Effector memory CD4-positive, alpha-beta T cell (primary cell): ENCODE results near the gene DOCK8.

Experiments used
- DNase-seq, 3 donors: peaks; one replicate each; pipeline ENCODE4 v3.0.0-alpha.2; 2020
- H3K27ac ChIP-seq: 2 replicates; pipeline ENCODE4 v1.7.0; 2013; ENCODE audit warnings: mild to moderate bottlenecking, low read length, moderate library complexity; ENCODE audit not compliant: insufficient read depth, poor library complexity, severe bottlenecking
- H3K27me3 ChIP-seq: replicated peaks from 2 replicates; pipeline ENCODE4 v1.7.0; 2013; ENCODE audit warnings: mild to moderate bottlenecking, low read length; ENCODE audit not compliant: insufficient read depth, control insufficient read depth, poor library complexity, severe bottlenecking
- H3K36me3 ChIP-seq: 2 replicates; pipeline ENCODE4 v1.7.0; 2013; ENCODE audit warnings: mild to moderate bottlenecking, low read length, moderate library complexity; ENCODE audit not compliant: control insufficient read depth, insufficient read depth
- H3K4me1 ChIP-seq: 2 replicates; pipeline ENCODE4 v1.7.0; 2013; ENCODE audit warnings: low read length, mild to moderate bottlenecking; ENCODE audit not compliant: control insufficient read depth, insufficient read depth, poor library complexity, severe bottlenecking
- H3K4me3 ChIP-seq: 2 replicates; pipeline ENCODE4 v1.7.0; 2013; ENCODE audit warnings: low read length, low read depth, mild to moderate bottlenecking; ENCODE audit not compliant: insufficient read depth, poor library complexity, severe bottlenecking
- H3K9me3 ChIP-seq: 2 replicates; pipeline ENCODE4 v1.7.0; 2013; ENCODE audit warnings: mild to moderate bottlenecking, low read length, moderate library complexity; ENCODE audit not compliant: control insufficient read depth

The DOCK8 gene

DNA sequence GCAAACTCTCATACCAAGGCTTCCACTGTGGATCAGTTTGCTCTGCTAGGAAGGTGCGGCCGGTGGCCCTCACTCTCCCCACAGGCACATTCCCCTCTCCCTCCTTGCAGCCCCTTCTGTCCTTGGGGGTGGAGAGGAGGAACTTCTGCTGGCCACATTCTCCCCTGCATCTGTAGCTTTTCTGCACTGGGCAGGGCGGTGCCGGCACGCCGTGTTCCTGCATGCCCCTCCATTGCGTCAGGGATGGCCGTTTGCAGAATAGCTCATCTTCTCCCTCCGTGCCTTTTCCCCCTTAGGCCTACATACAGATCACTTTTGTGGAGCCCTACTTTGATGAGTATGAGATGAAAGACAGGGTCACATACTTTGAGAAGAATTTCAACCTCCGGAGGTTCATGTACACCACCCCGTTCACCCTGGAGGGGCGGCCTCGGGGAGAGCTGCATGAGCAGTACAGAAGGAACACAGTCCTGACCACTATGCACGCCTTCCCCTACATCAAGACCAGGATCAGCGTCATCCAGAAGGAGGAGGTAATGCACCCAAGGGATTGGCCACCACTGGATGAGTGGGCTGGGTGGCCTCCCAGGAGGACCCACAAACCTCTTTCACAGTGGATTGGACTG lies 231.5 kb downstream of the DOCK8 start:
- DNase-seq, result no peak
- no peaks in the 10 kb centered on the region for H3K27me3 ChIP-seq
- H3K4me1 ChIP-seq, result peaks cover 6% of the 10 kb centered on the region
- H3K36me3 ChIP-seq, result peaks cover 68% of the 10 kb centered on the region
- H3K9me3 ChIP-seq, result no peaks in the 10 kb centered on the region
- no peak overlapping the region for H3K4me3 ChIP-seq
- H3K27ac ChIP-seq, result no peak overlapping the region

DNA sequence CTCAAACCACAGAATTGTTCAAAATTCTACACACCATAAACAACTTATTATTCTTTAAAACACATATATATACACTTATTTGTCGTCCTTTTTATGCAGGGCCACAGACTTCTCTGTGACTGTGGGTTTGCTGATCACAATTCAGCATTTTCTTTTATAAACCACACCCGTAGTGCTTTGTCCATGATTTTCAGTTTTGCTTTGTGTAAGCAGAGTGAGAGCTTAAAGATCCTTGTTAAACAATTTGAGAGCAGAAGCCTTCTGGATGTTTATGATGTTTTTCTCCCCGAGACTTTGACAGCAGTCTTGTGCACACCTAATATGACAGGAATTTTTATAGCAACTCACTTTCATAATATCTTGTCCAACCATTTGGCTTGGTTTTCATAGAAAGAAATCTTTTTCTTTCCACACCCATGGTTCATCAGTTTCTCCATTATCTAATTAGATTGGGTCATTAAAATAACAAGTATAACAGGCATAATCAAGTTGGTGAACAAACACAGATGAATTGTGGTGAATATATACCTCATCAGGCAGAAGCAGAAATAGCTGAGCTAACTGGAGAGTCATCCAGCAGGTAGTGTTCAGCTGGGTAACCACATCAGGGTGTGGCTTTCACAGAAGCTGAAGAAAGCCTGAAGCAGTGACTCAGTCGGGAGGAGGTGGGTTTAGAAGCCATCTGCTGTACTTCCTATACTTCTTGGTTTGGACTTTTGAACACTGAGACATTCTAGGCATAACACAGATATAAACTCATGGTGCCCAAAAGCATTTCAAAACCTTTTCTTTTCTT lies 232.8 kb downstream of the DOCK8 start:
- no peak overlapping the region for H3K27ac ChIP-seq
- peaks cover 6% of the 10 kb centered on the region for H3K4me1 ChIP-seq
- no peak overlapping the region for H3K4me3 ChIP-seq
- H3K36me3 ChIP-seq, result peaks cover 65% of the 10 kb centered on the region
- peak; percentile 17 to 40 (median 26) for DNase-seq
- no peaks in the 10 kb centered on the region for H3K27me3 ChIP-seq
- H3K9me3 ChIP-seq, result no peaks in the 10 kb centered on the region

DNA sequence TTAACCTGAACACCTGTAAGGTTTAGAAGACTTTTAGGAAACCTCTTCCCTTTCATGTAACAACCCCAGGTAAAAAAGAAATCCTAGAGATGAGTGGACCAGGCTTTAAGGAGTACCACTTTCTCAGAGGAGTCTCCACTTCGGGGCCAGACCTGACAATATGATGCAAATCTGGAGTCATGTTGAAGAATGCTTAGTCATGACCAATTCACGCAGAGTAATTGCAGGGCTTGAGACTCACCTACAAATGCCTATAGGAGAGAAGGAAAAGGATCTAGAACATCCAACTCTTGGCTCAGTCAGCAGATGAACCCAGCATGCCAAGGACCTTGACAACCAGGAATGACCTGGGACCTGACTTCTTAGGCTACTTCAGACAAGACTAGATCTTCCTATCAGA lies 235.4 kb downstream of the DOCK8 start:
- Histone ChIP-seq H3K9me3 (no peaks in the 10 kb centered on the region), H3K36me3 (peaks cover 63% of the 10 kb centered on the region), H3K27me3 (no peaks in the 10 kb centered on the region), H3K4me1 (peaks cover 6% of the 10 kb centered on the region), H3K4me3 (no peak overlapping the region), H3K27ac (no peak overlapping the region)
- no peak for DNase-seq

DNA sequence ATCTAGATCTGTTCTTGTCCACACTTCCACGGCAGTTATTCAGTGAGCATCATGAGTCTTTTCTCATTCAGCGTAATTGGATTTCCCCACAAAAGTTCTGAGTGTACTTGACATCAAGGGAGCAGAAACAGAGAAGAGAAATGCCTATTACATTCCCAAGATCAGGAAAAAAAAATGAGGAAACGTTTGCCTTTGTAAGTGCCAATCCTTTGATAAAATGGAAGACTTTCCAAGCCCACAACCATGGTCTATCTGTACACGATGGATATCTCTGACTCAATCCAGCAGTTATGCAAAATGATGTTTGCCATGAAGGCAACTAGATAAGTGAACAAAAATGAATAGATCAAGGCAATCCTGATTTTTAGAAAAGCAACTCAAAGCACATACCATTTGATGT lies 235.9 kb downstream of the DOCK8 start:
- H3K27ac ChIP-seq, result no peak overlapping the region
- no peaks in the 10 kb centered on the region for H3K9me3 ChIP-seq
- peaks cover 63% of the 10 kb centered on the region for H3K36me3 ChIP-seq
- H3K27me3 ChIP-seq, result no peaks in the 10 kb centered on the region
- no peak for DNase-seq
- H3K4me1 ChIP-seq, result peaks cover 6% of the 10 kb centered on the region
- no peak overlapping the region for H3K4me3 ChIP-seq

DNA sequence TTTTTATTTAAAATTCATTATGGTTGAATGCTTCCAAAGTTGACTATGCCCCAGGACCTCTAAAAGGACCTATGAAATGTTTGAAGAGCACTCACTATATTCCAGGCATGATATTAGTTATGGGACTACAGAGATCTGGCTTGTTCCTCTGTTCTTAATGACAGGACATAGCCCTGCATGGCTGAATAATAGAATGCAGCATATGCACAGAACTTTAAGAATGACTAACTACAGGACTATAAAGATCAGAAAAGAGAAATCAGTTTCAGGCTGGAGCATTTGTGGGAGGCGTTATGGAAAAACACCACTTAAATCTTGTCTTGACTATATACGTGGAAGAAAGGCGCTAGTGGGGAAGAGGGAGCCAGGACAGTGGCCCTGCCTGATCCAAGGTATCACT lies 239.2 kb downstream of the DOCK8 start:
- no peaks in the 10 kb centered on the region for H3K9me3 ChIP-seq
- no peak for DNase-seq
- no peak overlapping the region for H3K4me3 ChIP-seq
- no peaks in the 10 kb centered on the region for H3K27me3 ChIP-seq
- no peak overlapping the region for H3K27ac ChIP-seq
- no peaks in the 10 kb centered on the region for H3K4me1 ChIP-seq
- H3K36me3 ChIP-seq, result peaks cover 74% of the 10 kb centered on the region

DNA sequence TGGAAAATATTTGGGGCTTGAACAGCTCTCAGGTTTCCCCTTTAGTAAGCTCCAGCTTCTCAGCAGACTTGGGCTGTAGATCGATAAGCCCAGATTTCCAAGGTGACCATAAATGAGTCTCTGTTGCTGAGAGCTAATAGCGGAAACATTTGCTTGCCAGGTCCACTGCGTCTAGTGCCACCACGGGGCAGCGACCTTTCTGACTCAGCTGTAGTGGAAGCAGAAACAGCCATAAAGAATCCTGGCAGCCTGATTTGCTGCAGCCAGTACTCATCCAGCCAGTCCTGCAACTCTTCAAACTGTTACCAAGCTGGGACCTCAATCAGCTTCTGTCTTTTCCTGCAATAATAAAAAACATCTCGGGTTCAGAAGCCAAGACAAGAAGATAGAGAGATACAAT lies 241.7 kb downstream of the DOCK8 start:
- no peak overlapping the region for H3K27ac ChIP-seq
- peaks cover 65% of the 10 kb centered on the region for H3K36me3 ChIP-seq
- no peaks in the 10 kb centered on the region for H3K4me1 ChIP-seq
- no peak overlapping the region for H3K4me3 ChIP-seq
- no peaks in the 10 kb centered on the region for H3K9me3 ChIP-seq
- no peak for DNase-seq
- no peaks in the 10 kb centered on the region for H3K27me3 ChIP-seq

DNA sequence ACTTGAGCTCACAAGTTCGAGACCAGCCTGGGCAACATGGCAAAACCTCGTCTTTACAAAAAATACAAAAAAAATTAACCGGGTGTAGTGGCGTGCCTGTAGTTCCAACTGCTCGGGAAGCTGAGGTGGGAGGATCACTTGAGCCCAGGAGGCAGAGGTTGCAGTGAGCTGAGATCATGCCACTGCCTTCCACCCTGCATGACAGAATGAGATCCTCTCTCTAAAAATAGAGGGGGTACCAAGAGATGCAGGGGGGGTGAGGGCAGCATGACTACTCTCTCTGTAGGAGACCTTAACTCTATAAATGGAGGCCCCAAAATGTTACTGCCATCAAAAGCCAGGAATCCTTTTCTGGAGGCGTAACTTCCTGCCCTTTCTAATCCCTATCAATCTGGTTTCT lies 243.9 kb downstream of the DOCK8 start:
- Histone ChIP-seq H3K36me3 (peaks cover 64% of the 10 kb centered on the region), H3K27ac (no peak overlapping the region)

DNA sequence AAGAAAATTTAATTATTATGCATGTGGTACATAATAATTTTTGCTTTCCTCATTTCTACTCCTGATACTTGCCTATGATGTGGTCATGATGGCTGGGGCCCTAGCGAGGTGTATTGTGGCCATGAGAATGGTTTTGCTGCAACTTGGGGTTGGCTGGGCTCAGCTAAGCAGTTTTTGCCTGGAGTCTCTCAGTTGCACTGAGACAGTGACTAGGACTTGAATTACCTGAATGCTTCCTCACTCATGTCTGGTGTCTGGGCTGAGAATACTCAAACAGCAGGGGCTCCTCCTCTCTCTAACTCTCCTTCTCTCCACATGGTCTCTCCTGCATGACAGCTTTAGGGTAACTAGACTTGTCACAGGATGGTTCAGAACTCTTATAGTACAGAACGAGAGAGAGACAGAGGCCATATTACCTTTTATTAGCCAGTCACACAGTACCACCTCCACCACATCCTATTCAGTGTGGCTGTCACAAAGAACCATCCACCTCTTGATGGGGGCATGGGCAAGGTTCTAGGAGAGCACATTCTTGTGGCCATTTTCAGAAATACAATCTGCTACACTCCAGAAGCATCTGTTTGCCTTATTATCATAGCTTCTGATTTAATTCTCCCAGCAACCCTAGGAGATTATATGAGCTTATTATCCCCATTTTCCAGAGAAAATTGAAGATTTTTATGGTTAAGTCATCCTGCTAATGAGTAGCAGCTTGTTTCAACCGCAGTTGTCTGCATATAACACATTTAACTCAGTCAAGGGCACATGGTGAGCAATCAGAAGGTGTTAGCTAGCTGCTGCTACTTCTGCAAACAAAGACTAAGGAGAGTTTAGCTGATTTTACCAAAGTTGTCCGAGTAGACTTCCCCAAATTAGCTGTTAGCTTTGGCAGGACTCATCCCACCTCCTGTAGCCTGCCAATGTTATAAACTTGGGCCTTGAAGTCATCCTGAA lies 245.1 kb downstream of the DOCK8 start:
- Histone ChIP-seq H3K27ac (no peak overlapping the region), H3K36me3 (peaks cover 64% of the 10 kb centered on the region), H3K4me3 (no peak overlapping the region), H3K9me3 (no peaks in the 10 kb centered on the region), H3K4me1 (no peaks in the 10 kb centered on the region), H3K27me3 (no peaks in the 10 kb centered on the region)
- DNase-seq, result no peak

More for the DNA sequence above, 243.9 kb downstream of the DOCK8 start:
- H3K27me3 ChIP-seq, result no peaks in the 10 kb centered on the region
- DNase-seq, result no peak
- no peak overlapping the region for H3K4me3 ChIP-seq
- no peaks in the 10 kb centered on the region for H3K4me1 ChIP-seq
- H3K9me3 ChIP-seq, result no peaks in the 10 kb centered on the region

DNA sequence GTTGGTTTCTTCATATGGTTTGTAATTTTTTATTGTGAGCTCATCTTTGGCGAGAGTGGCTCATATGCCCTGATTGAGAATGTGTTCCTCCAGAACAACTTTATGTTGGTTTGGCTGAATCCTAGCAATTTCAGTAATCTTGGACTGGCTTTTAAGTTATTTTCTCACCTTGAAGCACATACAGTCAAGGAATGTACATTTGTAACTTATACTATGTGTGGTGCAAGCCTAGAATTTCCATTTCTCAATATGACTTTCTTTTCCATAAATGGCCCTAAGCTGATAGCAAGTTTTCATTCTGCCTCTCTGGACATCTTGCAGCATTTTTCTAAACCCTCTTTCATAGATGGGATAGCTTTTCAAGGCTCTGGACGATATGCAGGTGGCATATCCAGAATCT lies 247.5 kb downstream of the DOCK8 start:
- Histone ChIP-seq H3K36me3 (peaks cover 60% of the 10 kb centered on the region), H3K4me3 (no peak overlapping the region), H3K27me3 (no peaks in the 10 kb centered on the region), H3K9me3 (no peaks in the 10 kb centered on the region), H3K27ac (no peak overlapping the region), H3K4me1 (no peaks in the 10 kb centered on the region)
- no peak for DNase-seq
